GM12872 (cell line): Measurements from ENCODE around the gene HAVCR1.

Experiments
- TF ChIP-seq, protein P1 (sequence below): IDR thresholded peaks from 3 replicates; pipeline ENCODE4 v1.5.1; 2011; ENCODE audit warnings: low read depth, mild to moderate bottlenecking, low read length, moderate library complexity; ENCODE audit not compliant: insufficient read depth

Gene HAVCR1

DNA sequence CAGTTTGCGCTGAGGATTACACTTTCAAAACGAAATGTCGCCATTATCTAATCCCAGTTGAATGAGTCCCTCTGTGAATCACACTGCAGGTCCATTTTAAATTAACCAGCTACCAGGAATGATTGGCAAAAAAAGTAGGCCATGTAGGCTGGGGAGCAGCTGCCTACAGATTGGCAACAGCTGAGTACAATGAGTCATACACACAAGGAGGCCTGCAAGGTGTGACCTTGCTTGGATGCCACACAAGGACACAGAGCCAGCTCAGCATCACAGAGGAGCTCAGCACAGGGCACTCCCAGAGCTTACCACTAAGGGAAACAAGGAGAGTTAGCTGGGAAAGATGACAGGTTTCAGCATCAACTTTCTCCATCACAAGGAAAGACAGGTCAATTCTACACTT, 12.9 kb downstream of the HAVCR1 start:
- TF ChIP-seq, protein P1, sequence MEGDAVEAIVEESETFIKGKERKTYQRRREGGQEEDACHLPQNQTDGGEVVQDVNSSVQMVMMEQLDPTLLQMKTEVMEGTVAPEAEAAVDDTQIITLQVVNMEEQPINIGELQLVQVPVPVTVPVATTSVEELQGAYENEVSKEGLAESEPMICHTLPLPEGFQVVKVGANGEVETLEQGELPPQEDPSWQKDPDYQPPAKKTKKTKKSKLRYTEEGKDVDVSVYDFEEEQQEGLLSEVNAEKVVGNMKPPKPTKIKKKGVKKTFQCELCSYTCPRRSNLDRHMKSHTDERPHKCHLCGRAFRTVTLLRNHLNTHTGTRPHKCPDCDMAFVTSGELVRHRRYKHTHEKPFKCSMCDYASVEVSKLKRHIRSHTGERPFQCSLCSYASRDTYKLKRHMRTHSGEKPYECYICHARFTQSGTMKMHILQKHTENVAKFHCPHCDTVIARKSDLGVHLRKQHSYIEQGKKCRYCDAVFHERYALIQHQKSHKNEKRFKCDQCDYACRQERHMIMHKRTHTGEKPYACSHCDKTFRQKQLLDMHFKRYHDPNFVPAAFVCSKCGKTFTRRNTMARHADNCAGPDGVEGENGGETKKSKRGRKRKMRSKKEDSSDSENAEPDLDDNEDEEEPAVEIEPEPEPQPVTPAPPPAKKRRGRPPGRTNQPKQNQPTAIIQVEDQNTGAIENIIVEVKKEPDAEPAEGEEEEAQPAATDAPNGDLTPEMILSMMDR, result no peak

DNA sequence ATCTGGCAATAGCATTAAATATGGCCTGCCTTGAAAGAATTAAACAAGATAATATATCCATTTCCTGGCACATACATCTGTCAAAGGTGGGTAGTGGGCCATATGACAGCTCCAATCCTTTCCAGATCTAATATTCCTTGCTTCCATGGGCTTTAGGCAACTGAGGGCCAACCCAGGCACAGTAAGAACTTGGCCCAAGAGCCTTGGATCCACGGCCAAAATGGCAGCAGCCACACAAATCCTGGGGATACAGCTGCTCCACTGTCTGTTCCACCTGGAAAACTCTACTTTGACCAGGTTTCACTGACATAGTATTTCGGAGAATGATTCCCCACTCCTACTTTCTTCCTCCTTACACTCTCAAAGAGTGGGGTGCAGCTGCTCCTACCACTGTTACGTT, 13.3 kb downstream of the HAVCR1 start:
- TF ChIP-seq, protein P1, result no peak

DNA sequence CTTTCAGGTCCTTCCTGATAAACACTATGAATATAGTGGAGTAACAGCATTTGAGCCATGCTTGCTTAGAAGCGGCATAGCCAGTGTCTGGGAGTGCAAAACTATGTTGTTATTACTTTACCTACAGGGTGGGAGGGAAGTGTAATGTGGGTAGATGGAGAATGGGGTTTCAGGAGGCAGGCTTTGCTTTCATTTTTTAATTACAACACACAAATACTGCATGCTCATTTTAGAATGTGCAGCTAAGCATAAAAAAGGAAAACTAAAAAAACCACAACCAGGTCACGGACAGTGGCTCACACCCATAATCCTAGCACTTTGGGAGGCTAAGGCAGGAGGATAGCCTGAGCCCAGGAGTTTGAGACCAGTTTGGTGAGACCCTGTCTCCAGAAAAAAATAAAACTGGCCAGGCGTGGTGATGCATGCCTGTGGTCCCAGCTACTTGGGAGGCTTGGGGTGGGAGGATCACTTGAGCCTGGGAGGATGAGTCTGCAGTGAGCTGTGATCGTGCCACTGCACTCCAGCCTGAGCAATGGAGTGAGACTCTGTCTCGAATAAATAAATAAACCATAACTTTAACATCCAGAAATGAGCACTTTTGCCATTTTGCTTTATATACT, 20.2 kb downstream of the HAVCR1 start:
- TF ChIP-seq, protein P1, result no peak

DNA sequence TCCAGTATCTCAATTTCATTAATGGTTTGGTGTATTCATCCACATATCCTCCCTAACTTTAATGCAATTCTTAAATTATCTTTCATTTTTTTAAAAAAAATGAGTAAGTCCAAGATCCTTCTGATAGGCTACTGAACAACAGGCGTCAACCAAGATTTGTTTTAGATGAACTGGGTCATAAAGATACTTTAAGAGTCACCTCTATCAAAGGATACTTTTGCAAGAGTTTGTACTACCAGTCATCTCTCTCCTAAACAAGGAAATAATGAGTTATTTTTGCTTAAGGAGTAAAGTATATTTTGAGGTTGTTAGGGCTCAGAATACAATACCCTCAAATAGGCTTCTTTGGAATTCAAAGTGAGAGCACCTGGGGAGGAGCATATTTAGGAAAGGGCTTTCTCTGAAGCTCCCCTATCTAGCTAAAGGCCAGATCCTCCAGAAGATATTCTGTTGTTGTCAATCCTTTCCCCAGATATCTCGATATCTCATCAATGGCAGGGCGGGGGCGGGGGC, 25.8 kb downstream of the HAVCR1 start:
- TF ChIP-seq, protein P1, result no peak

DNA sequence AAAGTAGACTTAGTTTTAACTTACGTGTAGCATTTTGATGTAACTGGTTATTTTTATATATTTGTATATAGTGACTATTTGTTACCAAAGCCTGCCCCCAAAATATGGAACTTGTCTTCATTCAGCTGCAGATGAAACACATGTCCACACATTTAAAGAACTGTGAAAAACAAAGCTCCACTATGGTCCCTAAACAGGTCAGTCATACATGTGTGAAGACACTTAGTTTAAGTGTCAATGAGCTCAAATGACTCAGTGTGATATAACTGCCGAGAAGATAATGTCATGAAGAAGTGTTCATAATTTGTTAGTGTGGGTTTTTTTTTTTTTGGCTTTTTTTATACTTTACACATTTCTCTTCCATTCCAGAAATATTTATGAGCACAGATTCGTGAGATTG, 28.2 kb downstream of the HAVCR1 start:
- TF ChIP-seq, protein P1, result no peak

DNA sequence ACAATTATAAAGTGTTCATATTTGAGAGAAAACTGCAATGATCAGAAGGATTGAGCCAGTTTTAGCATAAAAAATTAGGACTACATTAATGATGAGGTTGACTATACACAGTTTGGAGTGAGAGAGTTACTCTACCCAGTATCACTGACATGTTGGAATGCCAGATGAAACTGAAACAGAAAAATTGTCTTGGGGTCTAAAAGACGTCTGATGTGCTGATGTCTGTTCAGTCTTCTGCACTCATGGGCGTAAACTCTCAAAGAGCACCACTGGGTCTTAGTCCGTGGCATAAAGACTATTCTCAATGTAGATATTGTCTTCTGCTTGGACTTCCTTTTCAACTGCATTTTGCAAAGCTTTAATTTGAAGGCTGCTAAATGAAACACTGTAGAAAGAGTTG, 29.5 kb downstream of the HAVCR1 start:
- TF ChIP-seq, protein P1, result no peak

DNA sequence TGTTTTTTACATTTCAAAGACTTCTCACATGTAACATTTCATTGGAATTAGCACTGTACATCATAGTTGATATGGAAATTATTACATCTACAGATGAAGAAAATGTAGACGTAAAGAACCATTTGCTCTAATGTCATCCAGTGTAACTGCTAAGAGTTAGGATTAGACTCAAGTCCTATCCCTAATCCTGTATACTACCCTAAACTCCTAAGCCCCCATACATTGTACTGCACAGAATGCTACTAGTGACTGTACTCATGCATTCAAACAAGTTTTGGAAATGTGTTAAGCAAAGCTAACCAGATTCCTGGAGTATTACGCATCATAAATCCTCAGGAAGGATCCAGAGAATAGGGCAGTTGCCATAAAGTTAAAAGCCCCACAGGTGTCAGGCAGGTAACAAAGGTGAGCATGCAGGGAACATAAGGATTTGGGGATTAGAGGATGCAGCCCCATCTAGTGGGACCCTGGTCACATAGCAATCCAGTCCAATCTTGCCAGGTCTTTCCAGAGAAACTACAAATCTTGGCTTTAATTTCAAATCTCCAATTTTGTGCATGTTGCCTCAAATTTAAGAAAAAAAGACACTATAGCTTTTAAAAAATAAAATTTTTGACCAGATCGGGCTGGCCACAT, 32.0 kb downstream of the HAVCR1 start:
- TF ChIP-seq, protein P1, result peak; percentile 86
